ENCODE measurements around the gene JAZF1. TPM values are rescaled to one million over a fixed set of nuclear protein-coding genes. Genes with fewer than 3 reads are reported as not detected.

JAZF1 gene
- total and polyA plus RNA-seq, 2 of the 8 experiments (the other 6 are each of a cell fraction or from before 2014, with no cell fraction given) = 2.6 to 21.8 TPM

GRCh38 chr7:28086198-28086597 lies 94.4 kb downstream of the JAZF1 start (continued):
- TF ChIP-seq CHD7 (IDR thresholded peaks at IDR 0.05; ENCODE audit: insufficient replicate concordance, low read length) = no peak
- TF ChIP-seq HDAC2 (IDR thresholded peaks at IDR 0.05; ENCODE audit: borderline replicate concordance in 1 of 2, low read depth in 2 of 2, low read length in 2 of 2) = no peak
- TF ChIP-seq SP2 (IDR thresholded peaks at IDR 0.05; ENCODE audit: low read length) = no peak
- TF ChIP-seq SUZ12 (IDR thresholded peaks at IDR 0.05; ENCODE audit: low read length) = no peak
- no peak for TF ChIP-seq TBP (IDR thresholded peaks at IDR 0.05; ENCODE audit: low read depth, low read length)

Data from H1 (cell line).